HuH-7 (cell line): ENCODE data around the gene TGM1.
"Not testable (repeated sequence)": the region's sequence is repeated elsewhere in the genome, so short reads cannot be mapped to it uniquely, and the experiment has no call there.

Experiments used
- DNase-seq: peaks from one replicate; pipeline ENCODE4 v3.0.0; 2011; ENCODE audit warnings: low spot score

Gene TGM1

DNA sequence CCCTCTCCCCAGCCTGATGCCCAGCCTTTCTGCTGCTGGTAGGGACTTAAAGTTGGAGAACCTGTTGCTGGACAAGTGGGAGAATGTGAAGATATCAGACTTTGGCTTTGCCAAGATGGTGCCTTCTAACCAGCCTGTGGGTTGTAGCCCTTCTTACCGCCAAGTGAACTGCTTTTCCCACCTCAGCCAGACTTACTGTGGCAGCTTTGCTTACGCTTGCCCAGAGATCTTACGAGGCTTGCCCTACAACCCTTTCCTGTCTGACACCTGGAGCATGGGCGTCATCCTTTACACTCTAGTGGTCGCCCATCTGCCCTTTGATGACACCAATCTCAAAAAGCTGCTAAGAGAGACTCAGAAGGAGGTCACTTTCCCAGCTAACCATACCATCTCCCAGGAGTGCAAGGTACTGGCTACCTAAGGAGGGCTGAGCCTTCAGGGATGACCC is 55.8 kb downstream of the TGM1 start:
- no peak for DNase-seq

DNA sequence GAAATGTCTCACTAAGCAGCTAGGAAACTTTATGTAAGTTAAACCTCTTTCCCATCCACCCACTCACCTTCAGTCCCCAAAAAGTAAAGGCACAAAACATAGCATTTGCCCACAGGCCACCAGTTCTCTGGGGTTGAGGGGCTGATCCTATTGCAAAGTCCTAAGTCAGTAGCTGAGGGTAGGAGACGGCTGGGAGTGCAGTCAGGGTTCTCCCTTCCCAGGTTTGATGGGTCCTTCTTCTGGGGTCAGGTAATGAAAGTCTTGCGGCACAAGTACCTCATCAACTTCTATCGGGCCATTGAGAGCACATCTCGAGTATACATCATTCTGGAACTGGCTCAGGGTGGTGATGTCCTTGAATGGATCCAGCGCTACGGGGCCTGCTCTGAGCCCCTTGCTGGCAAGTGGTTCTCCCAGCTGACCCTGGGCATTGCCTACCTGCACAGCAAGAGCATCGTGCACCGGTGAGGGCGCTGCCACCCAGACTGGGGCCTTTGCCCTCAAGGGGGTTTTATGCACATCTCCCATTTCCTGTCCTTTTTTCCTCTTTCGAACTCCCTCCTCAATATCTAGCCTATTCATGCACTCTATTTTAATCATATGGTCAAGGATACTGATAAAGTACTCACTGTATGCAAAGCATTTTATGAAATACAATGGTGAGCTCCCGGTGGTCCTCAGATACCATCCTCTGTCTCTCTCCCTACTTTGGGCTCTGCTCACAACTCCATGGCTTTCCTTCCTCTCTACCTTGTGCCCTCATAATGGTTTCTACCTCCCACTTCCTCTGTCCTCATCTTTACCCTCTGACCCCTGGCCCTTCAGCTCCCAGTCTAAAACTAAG is 56.5 kb downstream of the TGM1 start:
- no peak for DNase-seq

DNA sequence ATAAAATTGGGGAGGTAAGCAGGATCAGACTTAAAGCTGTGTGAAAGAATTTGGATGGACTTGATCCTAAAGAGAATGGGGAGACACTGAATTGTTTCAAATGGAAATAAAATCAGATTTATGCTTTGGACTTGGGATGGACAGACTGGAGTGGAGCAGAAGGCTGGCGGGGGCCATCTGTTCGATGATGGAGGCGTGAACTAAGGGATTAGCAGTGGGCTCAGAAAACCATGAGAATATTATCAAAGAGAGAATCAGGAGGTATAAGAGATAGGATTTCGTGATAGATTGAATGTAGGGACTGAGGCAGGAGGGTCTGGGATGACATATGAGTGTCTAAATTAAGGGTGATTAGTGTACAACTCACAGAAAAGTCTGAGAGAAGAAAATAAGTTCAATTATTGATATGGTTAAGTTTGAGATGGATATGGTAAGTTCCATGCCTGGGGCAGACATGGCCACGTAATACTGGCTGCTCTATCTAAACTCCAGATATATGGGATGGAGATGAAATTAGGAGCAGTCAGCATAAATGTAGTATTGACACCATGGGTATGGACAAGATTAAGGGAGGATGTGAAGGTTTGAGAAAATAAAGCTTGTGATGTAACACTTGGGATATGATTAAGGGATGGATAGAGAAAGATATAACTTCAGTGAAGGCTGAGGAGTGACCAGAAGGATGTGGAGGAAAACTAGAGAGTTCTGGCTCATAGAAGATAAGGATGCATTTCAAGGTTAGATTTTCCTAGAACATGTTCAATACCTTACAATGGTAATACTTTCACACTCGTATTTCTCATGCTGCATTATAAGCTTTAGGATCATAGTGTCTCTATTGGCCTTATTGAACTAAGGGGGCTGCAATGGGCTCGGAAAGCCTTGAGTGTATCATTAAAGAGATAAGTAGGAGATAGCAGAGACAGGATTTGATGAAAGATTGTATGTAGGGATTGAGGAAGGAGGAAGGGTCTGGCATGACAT is 58.5 kb downstream of the TGM1 start:
- no peak for DNase-seq

DNA sequence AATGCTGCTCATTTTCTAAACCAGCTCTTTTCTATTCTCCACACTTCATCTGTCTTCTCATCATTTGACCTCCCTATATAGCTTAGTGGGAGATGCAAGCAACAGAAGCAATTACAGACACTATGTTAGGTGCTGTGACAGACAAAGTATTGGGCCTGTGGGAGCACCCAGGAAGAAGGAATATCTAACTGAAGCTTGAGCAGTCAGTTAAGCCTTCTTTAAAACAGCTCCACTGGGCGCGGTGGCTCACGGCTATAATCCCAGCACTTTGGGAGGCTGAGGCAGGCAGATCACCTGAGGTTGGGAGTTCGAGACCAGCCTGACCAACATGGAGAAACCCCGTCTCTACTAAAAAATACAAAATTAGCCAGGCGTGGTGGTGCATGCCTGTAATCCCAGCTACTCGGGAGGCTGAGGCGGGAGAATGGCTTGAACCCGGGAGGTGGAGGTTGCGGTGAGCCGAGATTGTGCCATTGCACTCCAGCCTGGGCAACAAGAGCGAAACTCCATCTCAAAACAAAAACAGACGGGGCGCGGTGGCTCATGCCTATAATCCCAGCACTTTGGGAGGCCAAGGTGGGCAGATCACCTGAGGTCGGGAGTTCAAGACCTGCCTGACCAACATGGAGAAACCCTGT is 59.6 kb downstream of the TGM1 start:
- DNase-seq: not testable (repeated sequence)

DNA sequence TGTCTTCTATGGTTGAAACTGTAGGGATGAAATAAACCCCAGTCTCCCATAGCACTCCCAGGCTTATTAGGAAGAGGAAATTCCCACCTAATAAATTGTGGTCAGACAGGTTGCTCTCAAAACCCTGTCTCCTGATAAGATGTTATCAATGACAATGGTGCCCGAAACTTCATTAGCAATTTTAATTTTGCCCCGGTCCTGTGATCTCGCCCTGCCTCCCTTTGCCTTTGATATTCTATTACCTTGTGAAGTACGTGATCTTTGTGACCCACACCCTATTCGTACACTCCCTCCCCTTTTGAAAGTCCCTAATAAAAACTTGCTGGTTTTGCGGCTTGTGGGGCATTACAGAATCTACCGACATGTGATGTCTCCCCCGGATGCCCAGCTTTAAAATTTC is 60.4 kb downstream of the TGM1 start:
- DNase-seq: not testable (repeated sequence)
